H1 (cell line): ENCODE data around the gene GALNT2. TPM values are rescaled to one million over a fixed set of nuclear protein-coding genes. Genes with fewer than 3 reads are reported as not detected.

ENCODE experiments used
- CTCF ChIA-PET: fragments of 300-600 bp; sonication (Branson Sonifier 250); formaldehyde crosslinking; loops from one replicate; lab custom pipeline; 2021; ENCODE audit not compliant: partially characterized antibody; lab: Charles Lee
- POLR2A ChIA-PET: fragments of 300-600 bp; sonication (Branson Sonifier 250); formaldehyde crosslinking; loops from one replicate; lab custom pipeline; 2021; ENCODE audit warnings: inconsistent platforms; ENCODE audit not compliant: partially characterized antibody; lab: Charles Lee
- DNase-seq, 2 experiments: peaks; one replicate each; pipeline versions ENCODE4 v3.0.0 to v3.0.0-alpha.2; 2010 to 2022; ENCODE audit warnings: low spot score in 2 of 2, low read depth in 1 of 2, mixed read lengths in 1 of 2
- FAIRE-seq: peaks from 2 replicates; lab custom pipeline; 2011; peaks lifted over from hg19 to GRCh38; lab: Jason Lieb, UNC
- H2AFZ ChIP-seq: 2 replicates; pipeline ENCODE4 v1.8.1; 2012; ENCODE audit warnings: low read length, inconsistent platforms
- H2AK5ac ChIP-seq: 2 replicates; pipeline ENCODE4 v1.6.1; 2013; ENCODE audit warnings: low read depth, low read length
- H2BK120ac ChIP-seq: replicated peaks from 2 replicates; pipeline ENCODE3; 2013; ENCODE audit warnings: low read depth, low read length, inconsistent platforms
- H2BK12ac ChIP-seq: 2 replicates; pipeline ENCODE4 v1.6.1; 2013; ENCODE audit warnings: low read depth, low read length
- H2BK15ac ChIP-seq: 2 replicates; pipeline ENCODE4 v1.6.1; 2013; ENCODE audit warnings: low read length
- H2BK20ac ChIP-seq: 2 replicates; pipeline ENCODE4 v1.6.1; 2013; ENCODE audit warnings: low read length
- H2BK5ac ChIP-seq: 2 replicates; pipeline ENCODE4 v1.6.1; 2013; ENCODE audit warnings: low read depth, low read length
- H3K14ac ChIP-seq: 2 replicates; pipeline ENCODE4 v1.6.1; 2013; ENCODE audit warnings: inconsistent platforms; ENCODE audit not compliant: insufficient read length
- H3K18ac ChIP-seq: 2 replicates; pipeline ENCODE4 v1.6.1; 2013; ENCODE audit warnings: low read length; ENCODE audit errors: extremely low read depth
- H3K23ac ChIP-seq: 2 replicates; pipeline ENCODE4 v1.6.1; 2013; ENCODE audit warnings: inconsistent platforms; ENCODE audit not compliant: insufficient read length
- H3K23me2 ChIP-seq: 2 replicates; pipeline ENCODE4 v1.6.1; 2013; ENCODE audit warnings: low read depth, low read length
- H3K27ac ChIP-seq: 2 replicates; pipeline ENCODE4 v1.6.1; 2011; ENCODE audit warnings: low read depth, low read length, inconsistent platforms
- H3K27me3 ChIP-seq, 4 experiments: replicated peaks in 1 of 4; 1 replicate in 1 of 4; 2 replicates in 3 of 4; pipeline versions ENCODE4 v1.6.1 to v1.8.1; 2011 to 2013; ENCODE audit warnings: low read length in 3 of 4, mild to moderate bottlenecking in 3 of 4, inconsistent platforms in 2 of 4, mixed read lengths in 2 of 4, moderate library complexity in 1 of 4; ENCODE audit not compliant: control insufficient read depth in 3 of 4, insufficient read depth in 3 of 4; ENCODE audit errors: extremely low read depth in 1 of 4
- H3K36me3 ChIP-seq, 4 experiments: 2 replicates each; pipeline versions ENCODE4 v1.6.1 to v1.8.1; 2011 to 2013; ENCODE audit warnings: mild to moderate bottlenecking in 4 of 4, low read length in 3 of 4, moderate library complexity in 2 of 4, control low read depth in 1 of 4, inconsistent platforms in 1 of 4; ENCODE audit not compliant: insufficient read depth in 4 of 4, control insufficient read depth in 2 of 4
- H3K4ac ChIP-seq: replicated peaks from 2 replicates; pipeline ENCODE3; 2013; ENCODE audit warnings: low read length, low read depth, mixed read lengths, inconsistent platforms; ENCODE audit not compliant: insufficient read length
- H3K4me1 ChIP-seq, 4 experiments: replicated peaks in 1 of 4; 1 replicate in 1 of 4; 2 replicates in 3 of 4; pipeline versions ENCODE4 v1.6.1 to v1.8.1; 2011 to 2013; ENCODE audit warnings: low read length in 3 of 4, inconsistent platforms in 2 of 4, mixed read lengths in 1 of 4; ENCODE audit not compliant: insufficient read depth in 4 of 4, control insufficient read depth in 3 of 4
- H3K4me2 ChIP-seq, 2 experiments: 2 replicates each; pipeline versions ENCODE4 v1.6.1 to v1.8.1; 2011 to 2013; ENCODE audit warnings: low read depth in 2 of 2, low read length in 2 of 2, control low read depth in 1 of 2, inconsistent platforms in 1 of 2, mild to moderate bottlenecking in 1 of 2; ENCODE audit not compliant: insufficient read depth in 1 of 2
- H3K4me3 ChIP-seq, 4 experiments: fragments of 200-600, 300-600 bp in 1 of 4; sonication (generic), shearing (Covaris generic), sonication (Bioruptor Twin) in 1 of 4; 2 replicates each; pipeline versions ENCODE4 v1.5.1 to v1.8.1; 2011 to 2016; ENCODE audit warnings: low read length in 4 of 4, low read depth in 3 of 4, control low read depth in 2 of 4, inconsistent platforms in 2 of 4, mild to moderate bottlenecking in 2 of 4, mixed read lengths in 1 of 4, moderate library complexity in 1 of 4; ENCODE audit not compliant: insufficient read depth in 2 of 4; ENCODE audit errors: extremely low read depth in 1 of 4
- H3K56ac ChIP-seq: replicated peaks from 2 replicates; pipeline ENCODE3; 2013; ENCODE audit warnings: low read depth, mild to moderate bottlenecking, mixed read lengths, low read length, inconsistent platforms; ENCODE audit not compliant: insufficient read length
- H3K79me1 ChIP-seq: 2 replicates; pipeline ENCODE4 v1.6.1; 2013; ENCODE audit warnings: low read depth, low read length, control low read depth
- H3K79me2 ChIP-seq, 2 experiments: 2 replicates each; pipeline versions ENCODE4 v1.6.1 to v1.8.1; 2012 to 2013; ENCODE audit warnings: low read length in 2 of 2, mild to moderate bottlenecking in 2 of 2, inconsistent platforms in 1 of 2; ENCODE audit not compliant: insufficient read depth in 2 of 2, control insufficient read depth in 1 of 2
- H3K9ac ChIP-seq, 4 experiments: replicated peaks in 1 of 4; 1 replicate in 1 of 4; 2 replicates in 3 of 4; pipeline versions ENCODE4 v1.6.1 to v1.8.1; 2011 to 2013; ENCODE audit warnings: low read depth in 3 of 4, low read length in 3 of 4, control low read depth in 2 of 4, mild to moderate bottlenecking in 2 of 4, moderate library complexity in 2 of 4, inconsistent platforms in 1 of 4; ENCODE audit errors: extremely low read depth in 1 of 4
- H3K9me3 ChIP-seq, 2 experiments: 2 replicates each; pipeline versions ENCODE4 v1.6.1 to v1.8.1; 2012 to 2013; ENCODE audit warnings: mild to moderate bottlenecking in 2 of 2, moderate library complexity in 2 of 2, control low read depth in 1 of 2, inconsistent platforms in 1 of 2, low read depth in 1 of 2, low read length in 1 of 2, mixed read lengths in 1 of 2; ENCODE audit not compliant: insufficient read depth in 2 of 2
- H4K20me1 ChIP-seq, 2 experiments: replicated peaks in 1 of 2; 2 replicates each; pipeline versions ENCODE3 to v1.8.1; 2011 to 2013; ENCODE audit warnings: inconsistent platforms in 2 of 2, low read length in 2 of 2, mild to moderate bottlenecking in 1 of 2; ENCODE audit not compliant: insufficient read depth in 2 of 2, control insufficient read depth in 1 of 2
- H4K5ac ChIP-seq: 2 replicates; pipeline ENCODE4 v1.6.1; 2013; ENCODE audit warnings: low read length, low read depth, mixed read lengths, inconsistent platforms; ENCODE audit not compliant: insufficient read length
- H4K8ac ChIP-seq: 2 replicates; pipeline ENCODE4 v1.8.0; 2013; ENCODE audit warnings: mild to moderate bottlenecking, moderate library complexity, low read length, inconsistent platforms; ENCODE audit not compliant: insufficient read depth; ENCODE audit errors: extremely low read depth
- H4K91ac ChIP-seq: replicated peaks from 2 replicates; pipeline ENCODE3; 2013; ENCODE audit warnings: low read length, mixed read lengths, inconsistent platforms; ENCODE audit not compliant: insufficient read length
- RNF2 ChIP-seq: fragments of 200-900, 300-1000 bp; sonication (generic); IDR thresholded peaks from 2 replicates; pipeline ENCODE4 v1.7.1; 2016; ENCODE audit warnings: borderline replicate concordance, low read depth, mild to moderate bottlenecking, antibody characterized with exemption, low read length; ENCODE audit not compliant: poor library complexity, severe bottlenecking; ENCODE audit errors: missing control alignments
- SP2 ChIP-seq: IDR thresholded peaks from 2 replicates; pipeline ENCODE4 v1.6.1; 2012; ENCODE audit warnings: mild to moderate bottlenecking, low read length, inconsistent platforms
- WGBS, 2 experiments: shearing (Covaris generic) in 1 of 2; methylation state at CpG; one replicate each; pipeline versions ENCODE4 v1.1.6 to v1.1.7; 2013 to 2015; ENCODE audit warnings: low lambda C conversion rate in 2 of 2, mixed read lengths in 2 of 2, inconsistent platforms in 1 of 2, low coverage in 1 of 2, missing lambda C conversion rate in 1 of 2; ENCODE audit not compliant: insufficient replicate concordance in 2 of 2, insufficient coverage in 1 of 2, insufficient read length in 1 of 2; ENCODE audit errors: extremely low coverage in 1 of 2, missing lambda C conversion rate in 1 of 2; 5-methylcytosine and 5-hydroxymethylcytosine counted together
- polyA plus RNA-seq, 7 experiments: library from polyadenylated mRNA; depleted of rRNA in 3 of 7; stranded (reverse) in 5 of 7; unstranded in 2 of 7; fragments of >200 nt in 5 of 7; fragments of 200-250 nt in 2 of 7; gene quantifications; 1 replicate in 5 of 7; 2 replicates in 1 of 7; 4 replicates in 1 of 7; pipeline versions ENCODE4 v1.2.1 to v1.2.3, GENCODE V29; 2011 to 2013; ENCODE audit warnings: missing spikeins in 2 of 7, mixed read lengths in 2 of 7
- total RNA-seq: library from RNA; stranded (reverse); fragmentation: NEBNext Ultra II Directional; extraction: Animal tissue kit (Norgen Biotek cat#: 25700); gene quantifications from 2 replicates; pipeline ENCODE4 v1.2.1, GENCODE V29; 2021

The GALNT2 gene
- total and polyA plus RNA-seq, 2 of the 8 experiments (the other 6 are each of a cell fraction or from before 2014, with no cell fraction given): 34.5 to 75.3 TPM

DNA sequence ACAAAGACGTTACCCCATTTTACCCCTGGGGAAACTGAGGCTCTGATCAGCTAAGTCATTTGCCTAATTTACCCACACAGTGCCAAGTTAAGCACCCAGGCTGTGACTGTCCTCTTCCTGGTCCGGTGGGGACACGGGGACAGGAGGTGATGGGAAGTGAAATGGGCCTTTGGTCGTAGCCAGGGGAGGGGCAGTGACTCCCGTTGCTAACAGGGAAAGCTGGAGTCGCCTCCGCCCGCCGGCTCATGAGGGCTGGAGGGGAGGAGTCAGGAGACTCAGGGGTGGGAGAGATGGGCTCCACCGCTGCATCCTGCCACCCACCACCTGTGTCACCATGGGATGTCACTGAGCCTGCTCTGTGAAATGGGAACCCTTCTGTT lies 219.8 kb downstream of the GALNT2 start:
- H2BK15ac ChIP-seq: no peak overlapping the region
- H3K4me3 ChIP-seq: no peak overlapping the region
- H3K79me2 ChIP-seq: no peaks in the 10 kb centered on the region
- no peaks in the 10 kb centered on the region for H3K79me1 ChIP-seq
- POLR2A ChIA-PET: interaction anchor here (3.8 kb wide), 1 partner anchor 9 kb away, joined by 14 read pairs; no protein-coding TSS in a partner anchor
- H3K14ac ChIP-seq: no peak overlapping the region
- H3K56ac ChIP-seq: no peak overlapping the region
- peaks cover 0 to 4% (median 0%) of the 10 kb centered on the region in 4 experiments; a peak in 4 of 7 replicates for H3K4me1 ChIP-seq
- no peak overlapping the region for H3K23ac ChIP-seq
- no peaks in the 10 kb centered on the region for H3K36me3 ChIP-seq
- no peaks in the 10 kb centered on the region for H3K9me3 ChIP-seq
- no peak overlapping the region for H3K4me2 ChIP-seq
- 94% methylated on average over 9 of the region's 10 CpGs; no CpG with 5 or more reads in 1 of the 2 experiments for WGBS, 2 experiments
- peaks cover 2% of the 10 kb centered on the region; the same call in 1 of the 2 replicates for H3K23me2 ChIP-seq
- TF ChIP-seq RNF2 (no peak), SP2 (no peak)
- TF ChIP-seq, all 59 proteins: peak for 0
- H3K27me3 ChIP-seq: no peaks in the 10 kb centered on the region; a peak in 1 of 7 replicates
- no peak overlapping the region for H4K8ac ChIP-seq
- no peak overlapping the region for H2BK120ac ChIP-seq
- H3K18ac ChIP-seq: no peak overlapping the region
- H3K9ac ChIP-seq: no peak overlapping the region
- FAIRE-seq: no peak
- no peak overlapping the region for H3K27ac ChIP-seq
- no peak overlapping the region for H2BK20ac ChIP-seq
- no peak overlapping the region for H2AFZ ChIP-seq
- CTCF ChIA-PET: interaction anchor here (1.3 to 3.3 kb wide), 2 partner anchors 8 to 9 kb away, joined by 3 to 10 read pairs; no protein-coding TSS in a partner anchor
- H2AK5ac ChIP-seq: 0 out of 2 replicates have a peak overlapping the region, but pooled peaks have one; percentile 2
- no peaks in the 10 kb centered on the region for H4K20me1 ChIP-seq
- H2BK5ac ChIP-seq: no peak overlapping the region
- no peak overlapping the region for H4K91ac ChIP-seq
- no peak for DNase-seq
- no peak overlapping the region for H3K4ac ChIP-seq
- no peak overlapping the region for H4K5ac ChIP-seq
- no peak overlapping the region for H2BK12ac ChIP-seq
